ENCODE data around the gene CHD6.

CHD6 gene

DNA sequence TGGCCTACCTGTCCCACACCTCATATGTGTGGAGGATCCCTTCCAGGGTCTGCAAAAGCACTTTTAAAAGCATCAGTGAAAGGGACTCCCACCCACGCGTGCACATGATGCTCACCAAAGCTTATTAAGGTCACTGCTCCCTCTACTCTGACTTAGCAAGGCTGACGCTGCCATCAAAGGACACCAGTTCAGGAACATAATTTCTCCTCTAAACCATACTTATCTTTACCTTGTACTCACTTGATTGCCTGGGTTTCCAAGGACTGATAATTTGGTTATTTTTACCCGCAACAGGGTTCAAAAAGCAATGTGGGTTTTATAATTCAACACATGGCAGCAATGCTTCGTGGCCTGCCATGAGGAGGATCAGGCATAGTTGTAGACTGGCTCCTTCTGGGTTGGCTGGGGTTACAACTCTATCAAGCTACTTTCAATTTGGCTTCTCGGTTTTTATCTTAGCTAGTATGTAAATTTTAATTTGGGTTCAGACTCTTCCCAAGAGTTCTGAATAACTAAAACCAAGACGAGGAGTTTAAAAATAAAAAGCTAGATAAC is 199.4 kb downstream of the CHD6 start:
- no peak for DNase-seq

DNA sequence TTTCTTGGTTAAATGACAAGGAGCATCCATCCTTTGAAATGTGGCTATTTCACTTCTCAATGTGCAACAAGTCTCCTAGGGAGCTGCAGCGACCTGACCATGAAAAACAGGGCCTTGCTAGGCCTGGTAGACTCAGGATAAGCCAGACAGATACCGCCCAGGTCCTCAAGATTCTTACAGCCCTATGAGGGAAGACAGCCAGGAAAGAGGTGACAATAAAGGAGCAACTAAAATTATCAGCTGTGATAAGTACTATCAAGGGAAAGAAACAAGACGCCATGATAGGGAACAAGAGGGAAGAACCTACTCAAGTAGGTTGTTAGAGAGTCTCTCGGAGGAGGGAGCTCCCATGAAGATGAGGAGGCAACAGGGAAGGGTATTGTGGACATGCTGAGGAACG is 200.1 kb downstream of the CHD6 start:
- DNase-seq: no peak

DNA sequence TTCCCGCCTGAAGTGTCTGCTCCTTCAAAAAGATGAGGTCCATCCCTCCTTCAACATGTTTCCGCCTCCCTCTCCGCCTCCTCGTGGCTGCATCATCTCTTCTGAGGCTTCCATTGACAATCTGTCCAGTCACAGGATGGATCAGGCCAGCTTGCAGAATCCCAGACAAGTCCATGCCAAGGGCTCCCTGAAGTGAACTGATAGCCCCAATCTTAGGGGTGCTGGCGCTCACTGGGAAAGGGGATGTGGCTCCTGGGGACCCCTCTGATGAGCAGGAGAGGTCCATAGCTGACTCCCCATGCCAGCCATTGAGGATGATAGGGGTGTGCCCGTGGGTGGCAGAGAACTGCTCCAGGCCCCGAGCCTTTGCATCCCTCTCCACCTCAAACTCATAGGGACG is 203.0 kb downstream of the CHD6 start:
- DNase-seq: no peak

DNA sequence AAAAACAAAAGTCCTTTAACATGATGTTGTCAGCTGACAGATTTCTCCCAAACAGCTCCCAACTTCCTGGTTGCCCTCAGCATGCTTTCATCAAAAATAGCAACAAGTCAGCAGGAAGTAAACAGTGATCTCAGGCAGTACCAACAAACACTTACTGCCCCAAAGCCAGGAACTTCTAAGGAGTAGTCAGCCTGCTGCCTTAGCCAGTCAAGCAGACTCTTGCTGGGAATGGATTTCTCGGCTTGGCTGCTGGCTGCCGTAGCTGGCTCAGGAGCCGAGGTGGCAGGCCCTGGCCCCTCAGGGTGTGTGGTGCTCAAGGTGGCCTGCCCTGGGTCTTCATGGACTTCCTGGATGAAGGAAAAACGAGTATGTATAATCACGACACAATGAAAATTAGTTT is 205.0 kb downstream of the CHD6 start:
- DNase-seq: no peak

DNA sequence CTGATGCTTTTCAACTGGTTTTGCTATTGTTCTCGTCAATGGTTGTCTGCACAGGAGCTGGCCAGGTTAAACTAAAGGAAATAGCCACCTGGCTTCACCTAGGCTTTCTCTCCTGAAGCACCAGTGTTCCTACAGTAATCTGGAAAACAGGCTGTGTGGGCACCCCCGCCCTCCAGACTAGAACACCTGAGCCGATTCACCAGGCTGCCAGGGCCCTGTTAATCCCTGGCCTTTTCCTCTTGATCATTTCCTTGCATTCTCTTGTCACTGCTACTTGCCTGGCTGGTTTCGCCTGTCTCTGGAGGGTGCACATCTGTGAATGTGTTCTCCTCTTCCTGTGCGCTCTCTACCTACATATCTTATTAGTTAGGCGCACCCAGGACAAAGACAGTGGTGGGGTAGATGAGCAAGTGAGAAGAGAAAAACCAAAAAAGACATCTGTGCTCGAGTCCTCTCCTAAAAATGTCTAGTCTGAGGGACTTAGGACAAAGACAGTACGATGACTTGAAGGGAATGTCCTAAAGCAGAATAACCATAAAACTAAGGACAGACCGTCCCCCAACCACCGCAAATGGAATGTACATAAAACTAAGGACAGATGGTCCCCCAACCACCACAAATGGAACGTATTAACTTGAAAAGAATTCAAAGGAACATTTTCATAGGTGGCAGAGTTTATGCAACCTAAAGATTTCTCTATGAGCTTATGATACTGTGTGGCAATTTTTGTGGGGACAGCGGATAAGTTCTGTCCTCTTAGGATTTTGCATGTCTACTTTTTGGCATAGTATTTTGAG is 205.7 kb downstream of the CHD6 start:
- DNase-seq: no peak

DNA sequence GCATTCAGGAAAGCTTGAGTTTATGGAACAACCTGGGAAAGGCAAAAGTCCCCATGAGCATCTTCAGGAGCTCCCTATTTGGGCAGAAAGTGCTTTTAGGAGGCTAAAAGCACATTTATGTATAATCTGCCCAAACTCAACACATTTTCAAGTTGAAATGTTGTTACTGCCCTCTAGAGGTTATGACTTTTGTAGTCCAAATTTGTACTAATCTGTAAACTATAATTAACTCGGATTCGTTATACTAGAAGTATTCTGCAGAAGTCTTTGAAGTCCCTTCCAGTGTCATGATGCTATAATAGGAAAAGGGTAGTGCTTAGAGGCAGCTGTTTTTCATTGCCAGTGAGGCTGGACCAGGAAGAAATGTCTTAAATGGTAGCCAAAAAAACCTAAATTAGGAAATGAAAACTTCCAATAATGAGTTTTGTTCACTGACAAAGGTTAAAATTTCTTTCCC is 206.8 kb downstream of the CHD6 start:
- DNase-seq: no peak

DNA sequence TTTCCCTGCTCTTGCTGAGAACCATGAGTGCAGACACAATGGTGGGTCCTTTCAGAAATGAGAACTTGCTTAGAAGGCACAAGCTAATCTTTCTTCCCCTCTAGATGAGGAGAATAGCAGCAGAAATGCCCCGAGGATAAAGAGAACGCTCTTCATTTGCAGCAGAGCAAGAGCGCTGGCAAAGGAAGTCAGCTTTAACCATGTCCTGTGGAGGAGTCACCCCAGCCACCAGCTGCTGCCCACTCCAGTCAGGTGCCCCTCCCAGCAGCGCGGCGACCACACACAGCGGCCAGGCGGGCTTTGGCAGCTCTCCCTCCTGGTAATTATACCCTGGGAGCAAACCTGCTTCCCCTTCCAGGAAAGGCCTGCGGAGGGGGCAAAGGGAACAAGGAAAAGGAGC is 209.2 kb downstream of the CHD6 start:
- no peak for DNase-seq

DNA sequence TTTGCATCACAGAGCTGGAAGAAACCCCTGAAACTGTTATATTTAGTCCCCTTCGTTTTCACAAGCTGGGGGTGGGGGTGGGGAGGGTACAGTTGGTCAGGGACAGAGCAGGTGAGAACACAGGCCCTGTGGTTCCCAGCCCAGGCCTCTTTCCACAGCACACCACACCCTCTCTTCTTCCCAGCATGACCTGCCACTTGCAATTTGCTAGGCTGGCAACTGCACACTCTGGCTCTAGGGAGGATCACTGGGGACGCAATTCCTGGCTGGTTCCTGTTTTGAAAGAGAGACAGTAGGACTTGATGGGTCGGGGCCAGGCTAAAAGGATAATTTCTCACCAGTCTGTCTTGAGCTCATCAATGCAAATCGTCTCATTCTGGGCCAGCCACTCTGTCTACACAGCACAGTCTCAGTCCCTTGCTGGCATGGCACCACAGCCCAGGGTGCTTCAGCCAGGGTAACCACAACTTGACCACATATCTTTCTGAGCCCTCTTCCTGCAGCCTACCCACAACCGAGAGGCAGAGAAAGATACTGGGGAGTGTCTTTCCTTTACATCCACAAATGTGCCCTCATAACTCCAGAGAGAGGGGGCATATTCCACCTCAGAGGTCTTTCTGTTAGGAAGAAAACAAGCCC is 209.9 kb downstream of the CHD6 start:
- DNase-seq: no peak

DNA sequence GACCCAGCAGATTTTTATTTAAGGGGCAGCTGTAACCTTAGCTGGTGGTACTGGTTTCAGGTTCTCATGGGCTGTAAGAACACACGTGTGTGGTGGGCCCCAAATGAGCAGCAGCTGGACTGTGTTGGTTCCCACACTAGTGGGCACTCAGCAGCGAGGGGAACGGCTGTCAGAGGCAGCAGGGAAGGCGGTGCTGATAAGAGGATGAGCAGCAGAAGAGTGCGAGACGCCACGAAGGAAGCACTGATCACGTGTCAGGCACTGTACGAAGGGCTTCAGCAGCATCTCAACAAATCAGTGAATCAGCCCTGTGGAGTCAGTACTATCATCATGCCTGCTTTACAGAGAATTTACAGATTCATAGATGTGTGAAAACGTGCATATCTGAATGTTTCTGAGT is 210.6 kb downstream of the CHD6 start:
- DNase-seq: no peak

DNA sequence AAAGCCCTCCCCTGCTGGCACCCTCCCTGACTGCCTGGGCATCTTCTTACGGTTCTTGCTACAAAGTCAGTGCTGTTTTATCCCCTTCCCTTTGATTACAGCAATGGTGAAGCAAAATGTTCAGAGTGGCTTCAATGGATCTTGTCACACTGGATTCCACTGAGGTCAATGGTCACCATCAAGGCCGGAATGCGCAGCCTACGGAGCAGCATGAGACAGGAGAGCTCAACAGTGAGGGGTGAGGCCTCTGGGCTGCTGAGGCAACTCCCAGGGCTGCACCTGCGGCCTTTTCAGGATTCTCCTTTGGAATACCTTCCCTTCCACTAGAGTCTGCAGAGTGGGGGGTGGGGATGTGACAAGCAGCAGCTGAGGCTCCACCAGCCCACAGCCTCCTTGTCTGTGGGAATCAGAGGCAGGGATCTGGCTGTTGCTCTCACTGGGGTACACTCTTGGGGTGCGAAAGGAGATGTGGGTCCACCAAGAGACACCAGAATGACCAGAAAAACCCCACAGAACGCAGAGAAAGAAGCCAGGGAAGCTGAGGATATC is 211.2 kb downstream of the CHD6 start:
- DNase-seq: no peak

DNA sequence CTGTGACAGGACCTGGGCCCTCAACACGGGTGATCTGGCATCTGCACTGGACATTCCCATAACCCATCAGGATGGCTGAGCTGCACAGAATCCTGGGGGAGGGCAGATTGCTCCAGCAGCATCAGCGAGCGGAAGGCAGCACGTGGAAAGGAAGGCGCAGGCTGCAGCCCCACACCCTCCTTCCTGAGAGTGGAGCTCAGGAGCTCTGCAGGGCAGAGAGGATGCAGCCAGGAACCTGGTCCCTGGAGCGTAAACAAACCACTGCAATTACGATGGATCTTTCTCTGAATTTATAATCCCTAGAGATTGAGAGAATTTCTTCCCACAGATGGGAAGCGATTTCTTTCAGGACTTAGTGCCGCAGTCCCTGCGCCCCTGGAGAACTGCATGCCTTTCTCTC is 211.8 kb downstream of the CHD6 start:
- DNase-seq: no peak

DNA sequence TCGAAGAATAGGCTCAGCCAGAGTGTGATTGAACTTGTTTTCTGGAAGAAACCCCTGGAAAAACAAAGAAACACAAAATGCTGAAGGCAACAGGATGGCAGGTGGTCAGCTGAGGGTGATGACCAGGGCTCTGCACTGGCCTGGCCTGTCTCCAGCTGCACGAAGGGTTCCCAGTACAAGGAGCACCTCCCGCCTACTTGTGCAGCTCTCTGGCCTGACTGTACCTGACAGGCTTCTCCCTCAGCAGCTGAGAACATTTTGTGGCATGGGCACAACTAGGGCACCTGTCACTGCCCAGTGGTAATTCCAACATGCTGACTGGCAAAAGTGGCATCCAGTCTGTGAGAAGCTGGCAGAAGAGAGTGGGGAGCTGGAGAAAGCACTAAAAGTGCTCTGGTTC is 212.7 kb downstream of the CHD6 start:
- no peak for DNase-seq

DNA sequence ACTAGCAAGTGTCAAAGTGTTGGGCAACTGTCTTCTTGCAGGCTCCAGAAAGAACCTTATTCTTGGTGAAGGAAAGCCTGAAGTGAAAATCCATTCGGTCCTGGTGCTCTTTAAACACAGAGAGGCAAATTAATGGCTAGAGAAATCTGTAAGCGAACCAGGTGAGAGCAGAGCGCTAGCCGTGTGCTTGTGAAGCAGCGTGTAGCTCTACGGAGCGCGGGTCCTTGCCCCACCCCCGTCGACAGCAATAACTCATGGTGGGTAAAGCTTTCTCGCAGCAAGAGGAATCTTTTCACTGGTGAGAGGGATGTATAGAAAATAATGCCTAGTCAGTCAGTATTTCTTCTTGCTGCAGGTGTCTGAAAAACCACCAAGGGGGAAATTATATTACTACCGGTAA is 214.6 kb downstream of the CHD6 start:
- DNase-seq: no peak

DNA sequence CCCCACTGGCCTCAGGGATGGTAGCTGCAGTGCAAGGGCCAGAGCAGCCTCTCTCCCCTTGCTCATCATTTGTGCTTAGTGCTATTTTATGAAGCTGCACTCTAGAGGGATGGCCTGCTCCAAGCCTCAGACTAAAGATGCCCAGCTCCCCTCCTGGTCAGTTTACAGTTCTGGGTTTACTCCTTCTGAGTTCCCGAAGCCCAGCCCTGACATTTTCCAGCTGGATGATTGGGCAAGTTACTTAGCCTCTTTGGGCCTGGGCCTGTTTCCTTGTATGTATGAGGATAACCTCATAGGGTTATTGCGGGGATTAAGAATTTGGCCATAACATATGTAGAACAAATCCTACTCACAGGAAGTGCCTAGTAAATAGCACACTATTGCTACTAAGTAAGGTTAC is 219.8 kb downstream of the CHD6 start:
- DNase-seq: no peak

DNA sequence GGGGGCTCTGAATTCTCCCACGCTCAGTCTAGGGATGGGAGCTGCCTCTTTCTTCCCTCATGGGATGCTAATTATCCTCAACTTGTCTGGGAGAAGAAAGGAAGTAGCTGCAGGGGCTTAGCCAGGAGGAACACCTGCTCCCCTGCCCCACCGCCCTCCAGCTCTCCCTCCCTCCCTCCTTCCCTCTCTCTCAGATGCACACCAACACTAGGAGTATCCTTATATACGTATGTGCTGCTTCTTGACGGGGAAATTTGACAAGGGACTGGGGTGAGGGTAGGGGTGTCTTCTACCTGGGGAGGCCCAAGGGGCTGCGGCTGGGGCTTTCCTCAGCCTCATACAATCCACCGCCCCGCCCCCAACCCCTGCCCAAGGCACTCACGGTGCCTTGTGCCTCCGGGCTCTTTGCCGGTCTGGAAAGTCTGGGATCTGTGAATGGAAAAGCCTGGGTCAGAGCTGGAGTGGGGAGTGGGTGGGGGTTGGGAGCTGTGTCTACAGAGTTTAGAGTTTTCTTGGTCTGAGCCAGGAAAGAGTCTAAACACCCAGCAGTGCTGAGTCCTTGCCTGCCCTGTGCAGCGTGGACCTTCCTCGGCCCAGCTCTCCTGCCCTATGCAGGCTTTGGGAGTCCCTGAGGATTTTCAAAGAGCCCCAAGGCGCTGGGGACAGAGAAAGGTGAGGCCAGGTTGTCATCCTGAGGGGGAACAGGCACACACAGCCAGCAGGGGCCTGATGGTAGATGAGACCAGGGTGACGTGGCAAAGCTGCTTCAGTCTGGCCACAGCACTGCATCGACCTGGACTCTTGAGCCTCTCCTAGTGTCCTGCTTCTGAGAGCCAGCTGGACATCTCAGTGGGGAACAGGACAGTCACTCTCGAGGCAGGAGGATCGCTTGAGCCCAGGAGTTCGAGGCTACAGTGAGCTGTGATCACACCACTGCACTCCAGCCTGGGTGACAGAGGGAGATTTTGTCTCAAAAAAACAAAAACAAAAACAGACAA is 222.2 kb downstream of the CHD6 start:
- DNase-seq: no peak

DNA sequence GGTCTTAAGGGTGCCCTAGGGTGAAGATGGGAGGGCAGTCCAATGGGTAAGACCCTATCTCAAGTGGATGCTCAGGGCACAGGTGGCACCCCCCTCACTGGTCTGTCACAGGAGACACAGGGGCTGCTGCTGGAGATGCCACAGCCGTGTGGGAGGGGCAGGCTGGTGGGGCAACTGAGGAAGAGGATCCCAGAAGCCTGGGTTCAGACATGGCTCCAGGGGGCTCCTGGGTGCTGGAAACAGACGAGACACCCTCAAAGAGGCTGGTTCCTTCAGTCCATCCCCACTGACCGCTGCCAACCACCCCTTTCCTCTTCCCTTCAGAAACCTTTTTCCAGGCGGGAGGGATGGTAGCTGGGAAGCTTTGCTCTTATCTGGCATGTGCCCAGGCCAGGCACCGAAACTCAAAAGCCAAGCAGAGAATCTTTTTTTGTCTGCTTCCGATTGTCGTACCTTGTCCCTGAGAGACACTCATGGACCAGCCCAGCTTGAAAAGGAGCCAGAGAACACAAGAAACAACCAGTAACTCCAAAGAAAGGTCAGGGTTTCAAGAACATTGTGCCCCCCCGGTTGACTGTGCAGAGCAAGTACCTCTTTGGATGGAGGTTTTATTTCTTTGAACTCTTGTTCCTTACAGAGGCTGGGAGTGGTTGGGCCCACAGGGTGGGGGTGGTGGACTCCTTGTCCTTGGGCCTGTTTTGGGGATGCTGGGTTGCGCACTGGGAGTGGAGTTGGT is 223.1 kb downstream of the CHD6 start:
- DNase-seq: no peak

DNA sequence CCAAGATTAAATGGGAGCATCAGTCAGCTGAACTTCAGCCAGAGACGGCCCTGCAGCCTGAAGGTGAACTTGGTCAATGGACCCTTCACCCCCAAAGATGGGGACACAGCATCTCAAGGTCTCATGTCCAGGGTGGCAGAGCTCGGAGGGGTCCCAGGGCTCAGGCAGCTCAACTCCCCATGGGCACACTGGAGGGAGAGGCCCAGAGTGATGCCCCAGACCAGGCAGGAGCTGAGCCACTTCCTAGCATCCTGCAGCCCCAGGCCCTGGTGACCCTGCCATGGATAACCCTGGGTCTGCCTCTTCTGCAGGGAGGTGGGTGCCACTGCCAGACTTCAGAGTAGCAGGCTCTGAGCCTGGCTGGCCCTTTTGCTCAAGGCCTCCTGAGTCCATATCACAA is 224.1 kb downstream of the CHD6 start:
- no peak for DNase-seq

DNA sequence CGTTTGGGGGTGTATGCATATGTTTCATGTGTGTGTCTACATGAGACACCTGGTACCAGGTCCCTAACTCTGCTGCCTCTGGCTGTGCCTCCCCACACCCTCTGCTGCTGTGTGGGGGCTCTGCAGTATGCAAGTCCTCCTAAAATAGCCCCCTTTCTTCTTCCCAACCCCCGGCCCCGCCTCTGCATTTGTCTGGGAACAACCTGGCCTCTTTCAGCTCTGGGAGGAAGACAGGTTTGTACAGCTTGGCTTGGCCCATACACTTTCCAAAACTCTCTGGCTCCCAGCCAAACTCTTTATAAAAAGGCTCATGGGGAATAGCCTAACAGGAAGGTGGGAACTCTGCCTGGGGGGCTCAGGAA is 224.5 kb downstream of the CHD6 start:
- DNase-seq: no peak

DNA sequence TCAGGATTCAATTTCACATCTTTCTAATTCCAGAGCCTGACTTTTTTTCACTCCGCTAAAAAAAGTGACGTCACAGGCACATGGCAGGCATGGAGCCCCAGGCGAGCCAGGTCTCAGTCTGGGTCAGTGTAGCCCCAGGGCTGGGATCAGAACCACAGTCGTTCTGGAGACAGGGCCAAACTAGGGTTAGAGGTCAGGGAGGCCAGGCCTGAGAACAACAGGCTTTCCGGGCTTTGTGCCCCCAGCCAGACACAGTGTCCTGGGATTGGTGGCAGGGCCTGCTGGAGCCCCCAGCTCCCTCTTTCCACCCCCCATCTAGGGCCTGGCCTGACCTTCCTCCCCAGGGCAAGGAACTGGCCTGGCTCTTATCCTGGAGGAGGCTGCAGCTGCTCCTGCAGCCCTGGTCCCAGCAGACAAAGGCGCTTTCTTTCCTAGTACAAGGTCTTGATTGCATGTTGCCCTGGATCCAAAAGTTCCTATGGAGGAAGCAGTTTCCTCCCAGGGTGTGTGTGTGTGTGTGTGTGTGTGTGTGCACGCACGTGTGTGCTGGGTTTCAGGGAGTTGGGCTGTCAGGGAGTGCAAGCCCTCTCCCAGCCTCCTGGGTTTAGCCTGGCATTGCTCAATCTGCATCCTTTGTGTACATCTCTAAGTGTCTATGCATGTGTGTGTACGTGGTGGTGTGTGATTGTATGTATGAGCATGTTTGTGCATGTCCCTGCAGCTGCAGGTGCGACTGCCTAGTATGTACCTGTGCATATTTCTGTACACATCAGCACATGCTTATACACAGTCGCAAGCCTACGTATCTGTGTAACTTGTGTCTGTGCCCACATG is 225.1 kb downstream of the CHD6 start:
- DNase-seq: no peak

DNA sequence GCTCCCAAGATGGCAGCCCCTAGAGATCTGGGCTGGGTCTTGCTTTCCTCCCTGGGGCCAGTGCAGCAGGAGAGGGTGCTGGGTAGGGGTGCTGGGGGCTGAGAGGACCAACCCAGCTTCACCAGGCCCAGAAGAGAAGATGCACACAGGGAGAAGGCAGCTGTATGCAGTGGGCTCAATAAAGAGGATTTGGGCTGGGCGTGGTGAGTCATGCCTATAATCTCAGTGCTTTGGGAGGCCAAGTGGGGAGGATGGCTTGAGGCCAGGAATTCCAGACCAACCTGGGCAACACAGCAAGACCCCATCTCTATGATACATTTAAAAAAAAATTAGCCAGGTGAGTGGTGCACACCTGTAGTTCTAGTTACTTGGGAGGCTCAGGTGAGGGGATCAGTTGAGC is 225.9 kb downstream of the CHD6 start:
- DNase-seq: no peak

DNA sequence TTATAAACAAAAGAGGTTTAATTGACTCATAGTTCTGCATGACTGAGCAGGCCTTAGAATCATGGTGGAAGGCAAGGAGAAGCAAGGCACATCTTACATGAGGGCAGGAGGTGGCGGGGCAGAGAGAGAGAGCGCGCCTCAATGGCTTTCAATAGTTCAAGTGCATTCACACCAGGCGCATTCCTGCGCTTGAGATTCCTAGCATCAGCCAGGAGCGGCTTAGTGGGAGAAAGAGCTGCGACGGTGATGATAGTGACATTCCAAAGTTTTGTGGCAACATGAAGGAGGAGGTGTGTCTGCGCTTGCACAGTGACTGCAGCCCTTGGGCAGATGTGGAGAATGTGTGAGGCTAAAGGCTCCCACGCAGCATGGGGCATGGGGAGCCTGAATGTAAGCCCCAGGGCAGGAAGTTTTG is 226.6 kb downstream of the CHD6 start:
- no peak for DNase-seq

All from stimulated activated CD4-positive, alpha-beta T cell treated with anti-CD3 and anti-CD28 coated beads, Interleukin-2, amount 100 ng/mL, for 24 hours (primary cell).